Peyer's patch (tissue), 4 donors: ENCODE data around the gene NAT16. TPM values are rescaled to one million over a fixed set of nuclear protein-coding genes. Genes with fewer than 3 reads are reported as not detected.
"Not testable (repeated sequence)": the region's sequence is repeated elsewhere in the genome, so short reads cannot be mapped to it uniquely, and the experiment has no call there.

ENCODE experiments used
- DNase-seq, 3 donors: peaks; one replicate each; pipeline ENCODE4 v3.0.0-alpha.2; 2017 to 2019
- H3K27ac ChIP-seq, 4 donors: fragments of 200-600 bp; sonication (generic); one replicate each; pipeline ENCODE4 v1.5.1; 2016 to 2019
- H3K27me3 ChIP-seq, 2 donors: fragments of 200-600 bp; sonication (generic); one replicate each; pipeline ENCODE4 v1.5.1; 2019
- H3K36me3 ChIP-seq, 3 donors: fragments of 200-600 bp; sonication (generic); one replicate each; pipeline ENCODE4 v1.5.1; 2016 to 2019
- H3K4me1 ChIP-seq, 4 donors: fragments of 200-600 bp; sonication (generic); one replicate each; pipeline ENCODE4 v1.5.1; 2016 to 2019
- H3K4me3 ChIP-seq, 4 donors: fragments of 200-600 bp; sonication (generic); 1 replicate in 3 of 4; 2 replicates in 1 of 4; pipeline ENCODE4 v1.5.1; 2016 to 2019; ENCODE audit warnings: mild to moderate bottlenecking in 1 of 4
- H3K9me3 ChIP-seq, 4 donors: fragments of 200-600 bp; sonication (generic); one replicate each; pipeline ENCODE4 v1.5.1; 2016 to 2019; ENCODE audit warnings: mild to moderate bottlenecking in 1 of 4
- POLR2A ChIP-seq, 2 donors: fragments of 450-650 bp; IDR thresholded peaks; one replicate each; pipeline ENCODE4 v1.5.1; 2017; ENCODE audit warnings: antibody characterized with exemption in 2 of 2, mild to moderate bottlenecking in 2 of 2, moderate library complexity in 2 of 2
- total RNA-seq, 4 donors: library from RNA; depleted of rRNA; stranded (reverse); fragments of >200 nt; gene quantifications; one replicate each; pipeline ENCODE4 v1.1.0, GENCODE V29; 2016
- TF ChIP-seq, protein P1 (sequence below), 6 experiments: fragments of 450-650 bp in 4 of 6; fragments of 200-600 bp in 2 of 6; sonication (generic) in 1 of 6; IDR thresholded peaks; one replicate each; pipeline ENCODE4 v1.5.1; 2017 to 2019; ENCODE audit warnings: antibody characterized with exemption in 6 of 6, mild to moderate bottlenecking in 3 of 6, moderate library complexity in 1 of 6

NAT16 gene
- total RNA-seq, 4 donors from 2014 or later, result 1.0 TPM; not detected in 3

DNA sequence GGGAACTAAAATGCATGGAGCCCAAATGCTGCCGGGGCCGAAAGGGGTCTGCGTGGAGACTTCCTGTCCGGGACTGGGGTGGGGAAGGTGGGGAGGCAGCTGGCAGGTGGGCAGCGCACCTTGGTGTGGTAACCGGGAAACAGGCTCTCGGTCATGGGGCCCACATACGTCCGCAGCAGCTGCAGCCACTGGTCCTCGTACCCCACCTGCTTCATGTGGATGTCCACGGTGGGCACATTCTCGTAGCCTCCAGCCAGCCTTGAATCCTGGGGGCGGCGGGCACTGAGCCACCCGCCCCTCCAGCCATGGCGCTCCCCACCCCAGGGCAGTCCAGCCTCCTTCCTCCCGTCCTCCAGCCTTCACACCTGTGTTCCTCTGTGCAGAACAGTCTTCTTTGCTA lies 27.4 kb upstream of the NAT16 start:
- no peaks in the 10 kb centered on the region for H3K9me3 ChIP-seq
- no peaks in the 10 kb centered on the region for H3K27me3 ChIP-seq
- H3K4me1 ChIP-seq, result peaks cover 0 to 1% (median 0%) of the 10 kb centered on the region in 4 donors
- DNase-seq, result no peak
- TF ChIP-seq, protein P1, sequence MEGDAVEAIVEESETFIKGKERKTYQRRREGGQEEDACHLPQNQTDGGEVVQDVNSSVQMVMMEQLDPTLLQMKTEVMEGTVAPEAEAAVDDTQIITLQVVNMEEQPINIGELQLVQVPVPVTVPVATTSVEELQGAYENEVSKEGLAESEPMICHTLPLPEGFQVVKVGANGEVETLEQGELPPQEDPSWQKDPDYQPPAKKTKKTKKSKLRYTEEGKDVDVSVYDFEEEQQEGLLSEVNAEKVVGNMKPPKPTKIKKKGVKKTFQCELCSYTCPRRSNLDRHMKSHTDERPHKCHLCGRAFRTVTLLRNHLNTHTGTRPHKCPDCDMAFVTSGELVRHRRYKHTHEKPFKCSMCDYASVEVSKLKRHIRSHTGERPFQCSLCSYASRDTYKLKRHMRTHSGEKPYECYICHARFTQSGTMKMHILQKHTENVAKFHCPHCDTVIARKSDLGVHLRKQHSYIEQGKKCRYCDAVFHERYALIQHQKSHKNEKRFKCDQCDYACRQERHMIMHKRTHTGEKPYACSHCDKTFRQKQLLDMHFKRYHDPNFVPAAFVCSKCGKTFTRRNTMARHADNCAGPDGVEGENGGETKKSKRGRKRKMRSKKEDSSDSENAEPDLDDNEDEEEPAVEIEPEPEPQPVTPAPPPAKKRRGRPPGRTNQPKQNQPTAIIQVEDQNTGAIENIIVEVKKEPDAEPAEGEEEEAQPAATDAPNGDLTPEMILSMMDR (IDR thresholded peaks at IDR 0.05), result no peak
- no peak for TF ChIP-seq POLR2A (IDR thresholded peaks at IDR 0.05)
- no peak overlapping the region for H3K4me3 ChIP-seq
- H3K27ac ChIP-seq, result no peak overlapping the region
- H3K36me3 ChIP-seq, result peaks cover 0 to 65% (median 0%) of the 10 kb centered on the region in 3 donors

DNA sequence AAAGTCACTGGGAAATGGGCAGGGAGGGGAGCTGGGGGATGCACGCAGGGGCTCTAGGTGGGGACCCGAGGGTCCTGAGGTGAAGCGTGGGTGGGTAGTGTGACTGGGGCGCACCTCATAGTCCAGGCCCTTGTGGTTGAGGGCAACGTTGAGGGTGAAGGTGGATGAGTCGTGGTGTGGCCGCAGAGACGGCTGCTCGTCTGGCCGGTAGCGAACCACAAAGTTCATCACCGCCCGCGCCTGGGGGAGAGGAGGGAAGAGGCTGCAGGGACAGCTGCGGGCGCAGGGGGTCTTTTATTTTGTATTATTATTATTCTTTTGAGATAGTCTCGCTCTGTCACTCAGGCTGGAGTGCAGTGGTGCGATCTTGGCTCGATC lies 26.6 kb upstream of the NAT16 start:
- Histone ChIP-seq H3K4me1 (peaks cover 0 to 9% (median 3%) of the 10 kb centered on the region in 4 donors), H3K27ac (no peak overlapping the region), H3K36me3 (peaks cover 0 to 57% (median 0%) of the 10 kb centered on the region in 3 donors), H3K27me3 (no peaks in the 10 kb centered on the region), H3K4me3 (no peak overlapping the region), H3K9me3 (no peaks in the 10 kb centered on the region)
- TF ChIP-seq POLR2A (IDR thresholded peaks at IDR 0.05), result no peak
- TF ChIP-seq, protein P1 (IDR thresholded peaks at IDR 0.05), result no peak
- DNase-seq, result no peak

DNA sequence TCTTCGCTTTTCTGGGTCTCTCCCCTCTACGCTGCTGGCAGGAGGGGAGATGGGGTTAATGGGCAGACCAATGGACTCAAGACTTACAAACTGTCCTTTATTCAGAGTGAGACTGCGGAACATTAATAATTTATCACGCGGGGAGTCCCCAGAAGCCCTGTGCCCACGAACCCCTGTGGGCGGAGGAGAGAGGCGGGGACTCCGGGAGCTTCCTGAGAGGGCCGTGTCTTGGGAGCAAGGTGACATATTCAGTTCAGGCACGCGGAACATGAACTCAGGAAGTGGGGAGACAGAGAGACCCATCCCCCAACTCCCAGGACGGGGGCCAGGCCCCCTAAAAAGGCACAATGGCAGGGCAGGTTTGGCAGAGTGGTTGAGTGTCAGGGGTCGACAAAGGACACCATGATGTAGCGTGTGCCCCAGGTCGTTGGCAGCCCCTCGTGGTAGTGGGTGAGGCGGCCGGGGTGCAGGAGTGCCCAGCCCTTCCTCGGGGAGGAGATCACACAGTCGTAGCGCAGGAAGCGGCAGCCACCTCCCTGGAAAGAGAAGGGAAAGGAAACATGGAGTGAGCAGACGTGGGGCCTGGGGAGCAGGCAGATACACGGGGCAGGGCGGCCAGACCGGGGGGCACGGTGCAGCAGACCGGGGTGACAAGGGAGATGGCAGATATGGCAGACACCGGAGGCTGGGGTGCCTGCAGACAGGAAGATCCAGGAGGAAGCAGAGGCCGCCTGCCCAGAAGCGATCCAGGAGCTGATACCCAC lies 26.0 kb upstream of the NAT16 start:
- no peaks in the 10 kb centered on the region for H3K27me3 ChIP-seq
- no peak for DNase-seq
- peaks cover 0 to 11% (median 4%) of the 10 kb centered on the region in 4 donors for H3K4me1 ChIP-seq
- TF ChIP-seq POLR2A (IDR thresholded peaks at IDR 0.05), result no peak
- TF ChIP-seq, protein P1 (IDR thresholded peaks at IDR 0.05), result no peak
- no peak overlapping the region for H3K27ac ChIP-seq
- H3K9me3 ChIP-seq, result no peaks in the 10 kb centered on the region
- peaks cover 0 to 51% (median 0%) of the 10 kb centered on the region in 3 donors for H3K36me3 ChIP-seq
- no peak overlapping the region for H3K4me3 ChIP-seq

DNA sequence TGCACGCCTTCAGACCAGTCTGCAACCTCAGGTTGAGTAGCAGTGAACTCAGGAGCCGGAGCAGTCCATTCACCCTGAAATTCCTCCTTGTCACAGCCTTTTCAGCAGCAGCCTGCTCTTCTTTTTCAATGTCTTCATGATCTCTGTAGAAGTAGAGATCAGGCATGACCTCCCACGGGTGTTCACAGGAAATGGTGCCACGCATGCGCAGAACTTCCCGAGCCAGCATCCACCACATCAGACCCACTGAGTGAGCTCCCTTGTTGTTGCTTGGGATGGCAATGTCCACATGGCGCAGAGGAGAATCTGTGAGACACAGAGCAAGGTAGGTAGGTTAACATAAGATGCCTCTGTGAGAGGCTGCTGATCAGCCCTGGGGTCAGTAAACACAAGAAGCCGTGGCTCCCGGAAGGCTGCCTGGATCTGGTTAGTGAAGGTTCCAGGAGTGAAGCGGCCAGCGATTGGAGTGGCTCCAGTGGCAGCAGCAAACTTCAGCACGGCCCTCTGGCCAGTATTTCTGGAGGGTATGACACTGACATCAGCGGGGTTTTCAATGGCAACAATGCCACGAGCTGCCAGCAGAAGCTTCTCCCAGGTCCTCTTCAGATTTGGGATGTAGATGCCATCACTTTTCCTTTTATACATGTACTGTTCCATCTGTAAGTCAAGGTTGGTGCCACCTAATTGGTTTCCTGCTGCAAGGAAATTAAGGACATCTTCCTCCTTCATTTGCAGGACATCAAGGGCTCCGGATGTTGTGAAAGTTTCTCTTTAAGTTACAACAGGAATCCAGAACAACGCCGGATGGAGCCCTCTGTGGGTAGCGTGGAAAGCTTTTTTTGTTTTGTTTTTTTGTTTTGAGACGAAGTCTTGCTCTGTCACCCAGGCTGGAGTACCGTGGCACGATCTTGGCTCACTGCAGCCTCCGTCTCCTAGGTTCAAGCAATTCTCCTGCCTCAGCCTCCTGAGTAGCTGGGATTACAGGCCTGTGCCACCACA lies 23.9 kb upstream of the NAT16 start:
- DNase-seq, H3K4me3 ChIP-seq, H3K9me3 ChIP-seq, H3K27me3 ChIP-seq, H3K27ac ChIP-seq: not testable (repeated sequence)
- Histone ChIP-seq H3K36me3 (peaks cover 0 to 33% (median 0%) of the 10 kb centered on the region in 3 donors), H3K4me1 (peaks cover 0 to 11% (median 4%) of the 10 kb centered on the region in 4 donors)

DNA sequence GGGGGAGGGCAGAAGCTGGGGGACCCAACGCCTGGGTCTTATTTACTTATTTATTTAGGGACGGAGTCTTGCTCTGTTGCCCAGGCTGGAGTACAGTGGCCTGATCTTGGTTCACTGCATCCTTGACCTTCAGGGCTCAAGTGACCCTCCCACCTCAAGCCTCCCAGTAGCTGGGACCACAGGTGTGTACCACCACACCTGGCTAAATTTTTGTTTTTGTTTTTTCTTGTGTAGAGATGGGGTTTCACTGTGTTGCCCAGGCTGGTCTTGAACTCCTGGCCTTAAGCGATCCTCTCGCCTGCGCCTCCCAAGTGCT lies 22.5 kb upstream of the NAT16 start:
- Histone ChIP-seq H3K9me3 (no peaks in the 10 kb centered on the region), H3K4me3 (peak overlapping the region in 2 of 4 donors; percentile 54 to 61), H3K36me3 (peaks cover 0 to 25% (median 0%) of the 10 kb centered on the region in 3 donors), H3K27me3 (no peaks in the 10 kb centered on the region), H3K4me1 (peaks cover 0 to 11% (median 4%) of the 10 kb centered on the region in 4 donors), H3K27ac (peak overlapping the region in 2 of 4 donors; percentile 94)
- no peak for DNase-seq
- TF ChIP-seq, protein P1 (IDR thresholded peaks at IDR 0.05), result no peak
- no peak for TF ChIP-seq POLR2A (IDR thresholded peaks at IDR 0.05)
